GM19035 (cell line): ENCODE results near the gene REXO5.
"Not testable (repeated sequence)": the region's sequence is repeated elsewhere in the genome, so short reads cannot be mapped to it uniquely, and the experiment has no call there.

Source experiments
- ATAC-seq: cut with Tn5 transposase; IDR thresholded peaks from one replicate; pipeline ENCODE4 v1.9.1; 2021; ENCODE audit not compliant: unreplicated experiment

REXO5 gene, protein sequence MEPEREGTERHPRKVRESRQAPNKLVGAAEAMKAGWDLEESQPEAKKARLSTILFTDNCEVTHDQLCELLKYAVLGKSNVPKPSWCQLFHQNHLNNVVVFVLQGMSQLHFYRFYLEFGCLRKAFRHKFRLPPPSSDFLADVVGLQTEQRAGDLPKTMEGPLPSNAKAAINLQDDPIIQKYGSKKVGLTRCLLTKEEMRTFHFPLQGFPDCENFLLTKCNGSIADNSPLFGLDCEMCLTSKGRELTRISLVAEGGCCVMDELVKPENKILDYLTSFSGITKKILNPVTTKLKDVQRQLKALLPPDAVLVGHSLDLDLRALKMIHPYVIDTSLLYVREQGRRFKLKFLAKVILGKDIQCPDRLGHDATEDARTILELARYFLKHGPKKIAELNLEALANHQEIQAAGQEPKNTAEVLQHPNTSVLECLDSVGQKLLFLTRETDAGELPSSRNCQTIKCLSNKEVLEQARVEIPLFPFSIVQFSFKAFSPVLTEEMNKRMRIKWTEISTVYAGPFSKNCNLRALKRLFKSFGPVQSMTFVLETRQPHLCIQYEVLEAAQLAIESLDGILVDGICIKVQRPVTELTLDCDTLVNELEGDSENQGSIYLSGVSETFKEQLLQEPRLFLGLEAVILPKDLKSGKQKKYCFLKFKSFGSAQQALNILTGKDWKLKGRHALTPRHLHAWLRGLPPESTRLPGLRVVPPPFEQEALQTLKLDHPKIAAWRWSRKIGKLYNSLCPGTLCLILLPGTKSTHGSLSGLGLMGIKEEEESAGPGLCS

DNA sequence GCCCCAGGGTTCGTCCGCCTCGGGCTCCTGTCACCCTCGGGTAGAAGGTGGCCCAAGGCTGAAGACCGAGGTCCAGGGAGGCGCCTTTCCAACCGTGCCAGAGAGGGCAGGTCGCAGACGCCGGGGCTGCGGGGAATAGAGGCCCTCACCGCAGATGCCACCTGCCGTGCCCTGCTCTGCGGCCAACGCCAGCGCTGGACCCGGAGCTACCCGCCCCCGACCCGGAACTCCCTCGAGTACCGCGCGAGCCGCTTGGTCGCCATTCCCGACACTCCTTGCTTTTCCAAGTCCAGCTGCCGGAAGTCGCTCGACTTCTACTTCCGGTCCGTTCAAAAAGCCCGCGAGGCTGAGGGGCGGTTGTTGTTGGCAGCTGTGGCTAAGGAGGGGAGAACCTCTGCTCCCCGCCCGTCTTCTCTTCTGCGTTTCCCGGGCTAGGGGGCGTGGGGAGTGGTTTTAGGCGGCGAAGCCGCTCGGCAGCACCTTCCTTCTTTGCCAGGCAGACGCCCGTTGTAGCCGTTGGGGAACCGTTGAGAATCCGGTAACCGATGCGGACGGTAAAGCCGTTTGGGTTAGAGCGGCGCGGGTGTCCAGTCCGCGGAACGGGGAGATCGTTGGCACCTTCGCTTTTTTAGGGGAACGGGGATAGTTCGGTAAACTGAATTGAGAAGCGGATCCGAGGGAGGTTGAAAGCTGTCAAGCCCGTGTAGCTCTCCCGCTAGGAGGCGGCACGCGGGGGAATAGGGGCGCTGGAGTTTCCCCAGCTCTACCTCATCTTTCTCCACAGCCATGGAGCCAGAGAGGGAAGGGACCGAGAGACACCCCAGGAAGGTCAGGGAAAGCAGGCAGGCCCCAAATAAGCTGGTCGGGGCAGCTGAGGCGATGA, at the start of gene REXO5, which contains the start of gene ERI2:
TSS of gene REXO5 (plus strand) at position 360 of the 883 bp plus-strand sequence. CDS start at position 787, 427 bp downstream.
TSS of gene ERI2 (minus strand) at position 305 of the 883 bp plus-strand sequence. CDS start at position 263, 42 bp downstream.
- peak; percentile 76 for ATAC-seq

DNA sequence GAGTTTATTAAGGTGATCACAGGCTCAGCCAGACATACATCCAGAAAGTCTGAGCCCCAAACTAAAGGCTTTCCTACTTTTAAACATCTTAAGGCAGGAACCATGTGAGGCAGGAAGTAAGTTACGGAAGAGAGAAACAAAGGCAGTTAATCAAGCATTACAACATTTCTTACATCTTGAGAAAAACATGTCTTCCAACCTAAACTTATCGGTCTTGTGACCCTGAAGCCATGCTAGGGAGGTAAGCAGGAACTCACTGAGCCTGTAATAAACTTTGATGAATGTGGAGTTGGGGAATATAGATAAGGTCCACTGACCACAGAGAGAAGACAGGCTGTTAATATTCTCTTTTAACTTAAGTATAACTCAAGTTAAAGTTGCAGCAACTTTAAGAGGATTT, 46.0 kb upstream of the REXO5 start:
- no peak for ATAC-seq

DNA sequence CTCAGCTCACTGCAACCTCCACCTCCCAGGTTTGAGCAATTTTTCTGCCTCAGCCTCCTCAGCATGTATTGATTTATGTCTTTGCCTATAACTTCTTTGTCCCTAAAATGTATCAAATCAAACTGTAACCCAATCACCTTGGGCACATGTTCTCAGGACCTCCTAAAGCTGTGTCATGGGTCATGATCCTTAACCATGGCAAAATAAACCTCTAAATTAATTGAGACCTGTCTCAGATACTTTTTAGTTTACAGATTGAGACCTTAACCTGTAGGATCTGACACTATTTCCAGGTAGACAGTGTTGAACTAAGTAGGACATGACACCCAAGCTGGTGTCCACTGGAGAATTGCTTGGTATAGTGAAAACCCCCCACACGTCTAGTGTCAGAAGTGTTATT, 45.2 kb upstream of the REXO5 start:
- no peak for ATAC-seq

DNA sequence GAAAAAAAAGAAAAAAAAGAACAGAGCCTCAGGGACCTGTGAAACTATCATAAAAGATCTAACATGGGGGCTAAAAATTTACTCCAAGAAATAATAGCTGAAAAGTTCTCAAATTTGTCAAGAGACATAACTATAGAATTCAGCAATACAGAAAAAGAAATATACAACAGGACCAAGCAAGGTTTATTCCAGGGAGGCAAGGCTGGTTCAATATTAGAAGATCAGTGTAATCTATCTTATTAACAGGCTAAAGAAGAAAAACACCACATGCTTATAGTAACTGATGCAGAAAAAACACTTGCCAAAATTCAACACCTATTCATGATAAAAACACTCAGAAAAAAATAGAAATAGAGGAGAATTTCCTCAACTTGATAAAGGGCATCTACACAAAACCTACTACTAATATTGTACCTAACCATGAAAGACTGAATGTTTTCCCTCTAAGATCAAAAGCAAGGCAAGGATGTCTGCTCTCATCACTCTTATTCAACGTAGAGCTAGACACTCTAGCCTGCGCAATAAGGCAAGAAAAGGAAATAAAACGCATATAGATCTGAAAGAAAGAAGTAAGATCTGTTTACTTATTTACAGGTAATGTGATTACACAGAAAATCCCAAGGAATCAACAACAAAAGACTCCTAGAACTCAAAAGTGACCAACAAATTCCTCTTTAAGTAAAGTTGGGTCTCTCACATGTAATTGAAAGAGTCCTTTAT, 43.8 kb upstream of the REXO5 start:
- no peak for ATAC-seq

DNA sequence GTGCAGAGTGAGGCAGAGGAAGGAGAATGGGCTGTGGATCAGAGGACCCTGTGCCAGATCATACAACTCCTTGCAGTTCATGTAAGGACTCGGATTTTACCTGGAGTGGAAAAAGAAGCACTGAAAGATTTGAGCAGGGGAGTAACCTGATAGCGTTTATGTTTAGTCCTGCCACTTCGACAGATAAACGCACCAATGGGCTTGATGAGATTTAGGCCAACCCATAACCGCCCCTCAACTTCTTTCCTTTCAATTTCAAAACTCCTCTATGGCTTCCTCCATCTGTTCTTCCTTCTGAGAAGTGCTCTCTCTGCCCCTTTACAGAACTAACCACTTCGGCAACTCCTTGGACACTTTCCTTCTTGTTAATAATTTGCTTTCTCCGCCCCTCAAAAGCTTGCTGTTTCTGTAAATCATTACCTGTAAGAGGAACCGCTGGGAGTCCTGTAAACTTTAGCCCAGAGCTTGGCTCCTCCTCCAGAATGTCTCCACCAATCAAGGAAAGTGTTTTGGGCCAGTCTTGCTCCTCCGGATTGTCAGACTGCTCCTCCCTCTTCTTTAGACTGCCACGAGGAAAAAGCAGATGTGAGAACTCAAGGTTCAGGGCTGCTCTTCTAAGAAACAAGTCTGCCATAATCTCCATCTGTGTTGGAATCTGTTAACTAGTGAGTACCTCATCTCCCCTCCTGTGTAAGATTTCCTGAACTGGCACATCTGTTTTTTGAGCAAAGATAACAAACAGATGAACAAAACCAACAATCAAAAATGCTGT, 42.7 kb upstream of the REXO5 start, which contains the start of gene ACSM3:
TSS of gene ACSM3 (plus strand) at position 554 of the 772 bp plus-strand sequence. CDS start 6,021 bp downstream, outside the sequence.
- ATAC-seq, result peak; percentile 98

DNA sequence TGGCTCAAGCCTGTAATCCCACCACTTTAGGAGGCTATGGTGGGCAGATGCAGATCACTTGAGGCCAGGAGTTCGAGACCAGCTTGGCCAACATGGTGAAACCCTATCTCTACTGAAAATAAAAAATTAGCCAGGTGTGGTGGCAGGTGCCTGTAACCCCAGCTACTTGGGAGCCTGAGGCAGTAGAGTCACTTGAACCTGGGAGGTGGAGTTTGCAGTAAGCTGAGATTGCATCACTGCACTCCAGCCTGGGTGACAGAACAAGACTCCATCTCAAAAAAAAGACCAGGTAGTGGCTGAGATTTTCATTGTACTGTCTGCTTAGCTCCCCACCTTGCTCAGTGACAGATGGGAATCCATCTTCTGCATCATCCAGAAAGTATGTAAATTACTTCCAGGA, 41.9 kb upstream of the REXO5 start:
- not testable (repeated sequence) for ATAC-seq

DNA sequence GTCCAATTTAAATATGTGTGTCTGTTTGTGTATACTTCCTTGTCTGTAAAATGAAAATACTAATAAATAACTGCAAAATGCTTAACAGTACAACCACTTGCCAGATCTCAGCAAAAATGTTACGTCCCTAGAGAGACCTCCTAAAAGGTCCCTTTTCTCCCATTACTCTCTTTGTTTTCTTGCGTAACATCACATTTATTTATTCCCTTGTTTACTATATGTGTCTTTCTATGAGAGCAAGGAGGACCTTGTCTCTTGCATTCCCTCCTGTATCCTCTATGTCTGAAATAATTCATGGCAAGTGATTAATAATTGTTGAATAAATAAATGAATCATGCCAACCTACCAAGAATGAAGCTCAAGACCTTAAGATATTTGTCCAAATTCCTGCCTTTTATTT, 40.6 kb upstream of the REXO5 start:
- no peak for ATAC-seq

DNA sequence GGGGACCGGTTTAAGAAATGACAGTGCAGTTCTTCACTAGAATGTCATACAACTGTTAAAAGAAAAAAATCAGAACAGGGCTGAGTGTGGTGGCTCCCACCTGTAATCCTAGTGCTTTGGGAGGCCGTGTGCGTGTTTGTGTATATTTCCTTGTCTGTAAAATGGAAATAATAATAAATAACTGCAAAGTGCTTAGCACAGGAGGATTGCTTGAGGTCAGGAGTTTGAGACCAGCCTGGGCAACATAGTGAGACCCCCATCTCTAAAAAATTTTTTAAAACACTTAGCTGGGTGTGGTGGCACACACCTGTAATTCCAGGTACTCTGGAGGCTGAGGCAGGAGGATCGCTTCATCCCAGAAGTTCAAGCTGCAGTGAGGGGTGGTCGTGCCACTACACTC, 40.0 kb upstream of the REXO5 start:
- ATAC-seq, result no peak

DNA sequence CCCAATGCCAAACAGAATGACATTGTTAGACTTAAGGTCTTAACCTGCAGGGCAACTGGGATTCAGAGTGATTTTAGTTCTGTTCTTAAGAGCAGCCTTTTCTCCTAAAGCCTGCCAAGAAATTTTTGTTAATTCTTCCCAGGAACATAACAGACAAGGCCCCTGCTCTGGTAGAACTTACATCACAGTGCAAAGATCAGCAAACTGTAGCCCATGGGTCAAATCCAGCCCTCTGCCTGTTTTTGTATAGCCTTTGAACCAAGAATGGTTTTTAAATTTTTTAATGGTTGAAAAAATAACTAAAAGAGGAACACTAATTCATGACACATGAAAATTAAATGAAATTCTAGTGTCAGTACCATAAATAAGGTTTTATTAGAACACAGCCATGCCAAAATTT, 38.8 kb upstream of the REXO5 start:
- ATAC-seq, result no peak

DNA sequence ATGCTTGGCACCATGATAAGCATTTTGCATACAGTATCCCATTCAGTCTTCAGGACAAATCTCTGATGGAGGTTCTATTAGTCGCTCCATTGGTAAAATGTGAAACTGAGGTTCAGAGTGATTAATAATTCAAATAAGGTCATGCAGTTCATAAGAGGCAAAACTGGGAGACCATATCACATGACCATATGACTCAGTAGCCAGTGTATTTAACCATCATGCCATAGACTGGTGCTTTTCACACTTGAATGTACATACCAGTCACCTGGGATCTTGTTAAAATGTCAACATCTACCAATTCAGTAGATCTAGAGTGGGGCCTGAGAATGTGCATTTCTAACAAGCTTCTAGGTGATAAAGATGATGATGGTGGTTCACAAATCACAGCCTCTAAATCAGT, 38.2 kb upstream of the REXO5 start:
- ATAC-seq, result no peak

DNA sequence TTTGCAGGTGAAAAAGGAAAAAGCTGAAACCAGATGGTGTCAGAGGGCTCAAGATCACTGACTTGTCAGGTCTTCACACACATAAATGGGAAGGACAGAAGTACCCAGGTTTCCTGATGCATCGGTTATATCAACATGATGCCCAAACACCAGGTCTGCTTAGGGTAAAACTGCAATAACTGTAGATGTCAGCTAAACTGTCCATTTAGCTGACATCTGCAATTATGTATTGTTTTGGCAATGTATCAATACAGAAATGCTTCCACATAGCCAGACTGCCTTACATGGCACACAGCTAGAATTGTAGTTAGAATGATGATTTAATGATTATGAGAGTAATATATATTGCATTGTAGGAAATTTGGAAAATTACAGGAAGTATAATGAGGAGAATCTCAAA, 37.5 kb upstream of the REXO5 start:
- ATAC-seq, result no peak

DNA sequence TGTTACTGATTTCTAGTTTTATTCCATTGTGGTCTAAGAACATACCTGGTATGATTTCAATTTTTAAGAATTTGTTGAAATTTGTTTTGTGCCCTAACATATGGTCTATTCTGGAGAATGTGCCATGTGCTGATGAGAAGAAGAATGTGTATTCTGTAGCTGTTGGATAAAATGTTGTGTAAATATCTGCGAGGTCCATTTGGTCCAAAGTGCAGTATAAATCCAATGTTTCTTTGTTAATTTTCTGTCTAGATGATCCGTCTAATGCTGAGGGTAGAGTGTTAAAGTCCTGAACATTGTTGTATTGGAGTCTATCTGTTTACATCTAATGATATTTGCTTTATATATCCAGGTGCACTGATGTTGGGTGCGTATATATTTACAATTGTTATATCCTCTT, 32.6 kb upstream of the REXO5 start:
- no peak for ATAC-seq

DNA sequence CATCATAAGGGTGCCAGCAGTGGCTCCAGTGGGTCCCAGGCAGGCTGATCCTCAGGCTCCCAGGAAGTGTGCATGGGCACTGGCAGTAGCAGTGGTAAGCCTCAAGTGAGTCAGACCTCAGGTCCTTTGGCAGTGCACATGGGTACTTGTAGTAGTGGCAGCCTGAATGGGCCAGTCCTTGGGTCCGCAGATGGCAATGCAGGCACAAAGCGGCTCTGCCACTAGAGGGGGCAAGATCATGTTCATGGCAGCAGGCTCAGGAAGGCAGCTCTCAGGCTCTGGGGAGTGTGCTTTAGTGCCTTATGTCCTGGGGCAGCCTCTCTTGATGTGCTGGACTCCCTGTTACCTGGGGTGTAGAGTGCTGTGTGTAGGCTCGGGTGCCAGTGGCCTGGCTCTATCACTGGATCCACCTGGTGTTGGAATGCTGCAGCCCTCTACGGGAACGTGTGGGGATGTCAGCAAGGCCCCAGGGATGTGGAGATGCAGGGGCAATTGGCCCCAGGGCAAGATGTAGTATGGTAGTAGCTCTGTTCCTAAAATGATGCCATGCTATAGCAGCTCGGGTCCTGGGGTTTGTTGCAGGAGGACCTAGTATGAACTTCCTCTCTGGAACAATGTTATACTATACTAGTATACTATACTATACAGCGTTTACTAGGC, 31.5 kb upstream of the REXO5 start:
- ATAC-seq, result no peak

DNA sequence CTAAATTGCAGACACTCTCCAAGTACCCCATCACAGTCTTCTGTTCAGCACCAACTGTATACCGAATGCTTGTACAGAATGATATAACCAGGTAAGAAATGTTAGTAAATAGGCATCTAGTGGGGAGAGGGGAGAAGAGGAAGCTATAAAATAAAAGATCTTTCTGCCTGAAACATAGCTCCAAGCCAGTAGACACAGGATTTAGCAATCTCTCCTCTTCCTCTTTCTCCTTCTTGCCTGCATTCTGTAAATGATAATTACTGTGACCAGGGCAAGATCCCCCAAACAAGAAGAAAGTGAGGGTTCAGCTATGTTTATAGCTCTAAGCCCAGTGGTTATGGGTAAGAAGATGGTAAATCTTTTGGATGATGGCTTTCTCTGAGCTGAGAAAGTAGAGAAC, 24.6 kb upstream of the REXO5 start:
- no peak for ATAC-seq

DNA sequence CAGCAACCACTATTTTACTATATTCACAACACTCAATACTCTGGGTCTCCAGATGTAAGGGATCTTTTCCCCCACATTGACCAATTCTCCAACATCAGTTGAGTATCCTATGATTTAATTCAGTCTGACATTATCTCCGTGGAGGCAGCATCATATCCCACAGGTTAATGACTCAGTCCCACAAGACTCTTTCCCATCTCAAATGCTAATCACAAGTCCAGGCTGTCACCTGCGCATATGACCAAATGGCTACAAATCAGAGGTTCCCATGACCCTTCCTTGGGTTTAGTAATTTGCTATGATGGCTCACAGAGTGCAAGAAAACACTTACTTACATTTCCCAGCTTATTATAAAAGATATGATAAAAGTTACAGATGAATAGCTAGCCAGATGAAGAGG, 23.9 kb upstream of the REXO5 start:
- no peak for ATAC-seq

DNA sequence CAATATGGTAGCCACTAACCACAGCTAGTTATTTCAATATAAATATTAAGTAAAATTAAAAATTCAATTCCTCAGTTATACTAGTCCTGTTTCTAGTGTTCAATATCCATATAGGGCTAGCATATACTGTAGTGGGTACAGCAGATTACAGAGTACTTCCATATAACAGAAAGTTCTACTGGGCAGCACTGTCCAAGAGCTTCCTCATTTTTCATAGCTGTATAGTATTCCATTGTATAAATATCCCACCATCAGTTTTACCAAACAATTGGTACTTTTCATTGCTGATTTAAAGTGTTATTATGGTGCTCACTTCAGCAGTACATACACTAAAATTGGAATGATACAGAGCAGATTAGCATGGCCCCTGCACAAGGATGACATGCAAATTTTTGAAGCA, 22.1 kb upstream of the REXO5 start:
- no peak for ATAC-seq

DNA sequence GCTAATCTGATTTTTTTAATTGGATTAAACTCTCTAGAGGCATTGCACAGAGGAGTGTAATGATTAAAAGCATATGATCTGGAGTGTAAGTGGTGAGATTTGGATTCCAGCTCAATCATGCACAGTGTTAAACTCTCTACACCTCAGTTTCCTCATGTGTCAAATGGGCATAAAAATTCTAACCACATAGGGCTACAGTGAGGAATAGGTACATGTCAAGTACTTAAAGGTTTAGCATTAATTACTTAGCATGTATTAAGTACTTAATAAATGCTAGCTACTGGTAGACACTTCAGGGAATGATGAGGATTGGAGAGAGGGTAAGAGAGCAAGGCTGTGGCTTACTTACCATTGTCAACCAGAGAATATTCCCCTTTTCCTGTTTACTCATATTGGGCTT, 17.2 kb upstream of the REXO5 start:
- no peak for ATAC-seq

DNA sequence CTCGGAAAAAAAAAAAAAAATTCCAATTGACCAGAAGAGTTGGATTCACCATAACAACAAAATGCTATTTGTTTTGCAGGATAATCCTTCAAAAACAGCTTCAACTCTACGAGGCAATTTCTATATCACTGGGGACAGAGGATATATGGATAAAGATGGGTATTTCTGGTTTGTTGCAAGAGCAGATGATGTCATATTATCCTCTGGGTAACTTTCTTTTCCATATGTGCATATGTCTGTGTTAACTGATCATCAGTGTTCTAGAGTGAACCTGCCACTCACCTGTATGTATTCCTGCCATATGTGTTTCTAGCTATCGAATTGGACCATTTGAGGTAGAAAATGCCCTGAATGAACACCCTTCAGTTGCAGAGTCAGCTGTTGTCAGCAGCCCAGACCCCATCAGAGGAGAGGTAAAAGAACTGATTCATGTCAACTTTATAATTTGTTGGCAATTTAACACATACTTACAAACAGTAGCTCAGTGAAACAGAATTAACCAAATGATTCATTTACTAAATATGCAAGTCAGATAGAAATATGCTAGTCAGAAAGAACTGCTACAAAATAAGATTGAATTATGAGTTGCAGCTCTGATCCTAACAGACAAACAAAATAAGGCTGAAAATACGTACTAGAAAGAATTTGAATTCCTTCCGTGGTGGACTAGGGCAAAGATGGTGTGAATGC, 14.3 kb upstream of the REXO5 start:
- no peak for ATAC-seq

DNA sequence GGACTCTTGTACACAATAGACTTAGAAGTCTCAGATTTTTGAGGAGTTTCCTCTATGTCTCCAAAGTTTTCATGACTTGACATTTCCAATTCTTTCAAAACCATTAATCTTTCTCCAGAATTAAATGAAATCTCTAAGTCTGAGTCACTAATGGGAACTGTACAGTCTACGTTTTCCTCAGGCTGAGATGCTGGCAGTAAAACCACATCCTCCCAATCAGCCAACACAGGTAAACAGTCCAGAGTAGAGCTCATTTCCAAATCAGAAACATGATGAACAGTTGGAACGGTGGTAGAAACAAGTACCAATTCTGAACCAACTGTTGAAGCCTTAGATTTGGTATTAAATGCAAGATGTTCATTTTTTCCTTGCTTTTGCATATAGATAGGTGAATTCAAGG, 8.0 kb upstream of the REXO5 start:
- no peak for ATAC-seq
